ENCODE measurements around the gene OSBPL10. TPM values are rescaled to one million over a fixed set of nuclear protein-coding genes. Genes with fewer than 3 reads are reported as not detected.

OSBPL10 gene
- total RNA-seq, 1 donor from 2014 or later: 45.4 TPM

DNA sequence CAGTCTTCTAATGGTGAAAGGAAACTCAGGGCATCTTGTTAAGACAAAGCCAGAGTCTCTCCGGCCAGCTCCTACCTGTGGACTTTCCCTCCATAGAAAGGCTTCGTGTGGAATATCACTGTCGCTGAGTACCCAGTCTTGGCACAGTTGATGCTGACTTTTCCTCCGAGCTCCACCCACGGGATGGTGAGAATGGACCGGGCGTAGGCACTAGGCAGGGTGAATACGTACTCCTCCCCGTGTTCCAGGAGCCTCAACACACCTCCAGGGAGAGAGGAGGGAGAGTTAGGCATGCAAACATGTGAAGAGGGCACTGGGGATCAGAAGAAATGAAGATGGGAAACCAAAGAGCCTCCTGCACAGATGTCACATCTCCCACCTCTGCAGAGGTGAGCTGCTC is 310.3 kb downstream of the OSBPL10 start:
- Mint-ChIP-seq H3K27me3 (ENCODE audit: low read depth) (no peaks in the 10 kb centered on the region), H3K4me3 (ENCODE audit: unreplicated experiment) (no peak overlapping the region), H3K27ac (ENCODE audit: unreplicated experiment) (no peak overlapping the region), H3K4me1 (ENCODE audit: low read depth) (no peaks in the 10 kb centered on the region), H3K9me3 (ENCODE audit: low read depth) (no peaks in the 10 kb centered on the region), H3K36me3 (ENCODE audit: low read depth) (peaks cover 26% of the 10 kb centered on the region)
- no peak for DNase-seq (ENCODE audit: low spot score)
- TF ChIP-seq, protein P1, sequence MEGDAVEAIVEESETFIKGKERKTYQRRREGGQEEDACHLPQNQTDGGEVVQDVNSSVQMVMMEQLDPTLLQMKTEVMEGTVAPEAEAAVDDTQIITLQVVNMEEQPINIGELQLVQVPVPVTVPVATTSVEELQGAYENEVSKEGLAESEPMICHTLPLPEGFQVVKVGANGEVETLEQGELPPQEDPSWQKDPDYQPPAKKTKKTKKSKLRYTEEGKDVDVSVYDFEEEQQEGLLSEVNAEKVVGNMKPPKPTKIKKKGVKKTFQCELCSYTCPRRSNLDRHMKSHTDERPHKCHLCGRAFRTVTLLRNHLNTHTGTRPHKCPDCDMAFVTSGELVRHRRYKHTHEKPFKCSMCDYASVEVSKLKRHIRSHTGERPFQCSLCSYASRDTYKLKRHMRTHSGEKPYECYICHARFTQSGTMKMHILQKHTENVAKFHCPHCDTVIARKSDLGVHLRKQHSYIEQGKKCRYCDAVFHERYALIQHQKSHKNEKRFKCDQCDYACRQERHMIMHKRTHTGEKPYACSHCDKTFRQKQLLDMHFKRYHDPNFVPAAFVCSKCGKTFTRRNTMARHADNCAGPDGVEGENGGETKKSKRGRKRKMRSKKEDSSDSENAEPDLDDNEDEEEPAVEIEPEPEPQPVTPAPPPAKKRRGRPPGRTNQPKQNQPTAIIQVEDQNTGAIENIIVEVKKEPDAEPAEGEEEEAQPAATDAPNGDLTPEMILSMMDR (IDR thresholded peaks at IDR 0.05): no peak

DNA sequence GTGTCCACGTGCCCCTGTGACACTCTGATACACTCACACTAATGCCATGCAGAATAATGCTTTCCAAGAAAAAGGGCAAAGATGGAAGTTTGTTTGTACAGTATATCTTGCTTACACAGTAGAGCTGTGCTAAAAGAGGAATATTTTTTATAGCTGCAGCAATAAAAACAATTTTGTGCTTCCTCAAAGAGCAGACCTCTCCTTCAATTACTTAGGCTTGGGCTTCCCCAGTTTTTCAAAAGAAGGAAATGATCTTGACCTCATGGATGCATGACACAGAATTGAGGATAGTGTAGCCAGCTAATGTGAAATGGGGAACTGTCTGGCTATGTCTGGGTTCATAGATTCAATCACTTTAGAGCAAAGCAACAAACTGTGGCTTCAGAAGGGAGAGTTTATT is 310.9 kb downstream of the OSBPL10 start:
- no peak overlapping the region for H3K27ac Mint-ChIP-seq (ENCODE audit: unreplicated experiment)
- TF ChIP-seq, protein P1 (IDR thresholded peaks at IDR 0.05): no peak
- no peak overlapping the region for H3K4me3 Mint-ChIP-seq (ENCODE audit: unreplicated experiment)
- H3K36me3 Mint-ChIP-seq (ENCODE audit: low read depth): peaks cover 26% of the 10 kb centered on the region
- H3K9me3 Mint-ChIP-seq (ENCODE audit: low read depth): no peaks in the 10 kb centered on the region
- H3K27me3 Mint-ChIP-seq (ENCODE audit: low read depth): no peaks in the 10 kb centered on the region
- no peaks in the 10 kb centered on the region for H3K4me1 Mint-ChIP-seq (ENCODE audit: low read depth)
- DNase-seq (ENCODE audit: low spot score): no peak

DNA sequence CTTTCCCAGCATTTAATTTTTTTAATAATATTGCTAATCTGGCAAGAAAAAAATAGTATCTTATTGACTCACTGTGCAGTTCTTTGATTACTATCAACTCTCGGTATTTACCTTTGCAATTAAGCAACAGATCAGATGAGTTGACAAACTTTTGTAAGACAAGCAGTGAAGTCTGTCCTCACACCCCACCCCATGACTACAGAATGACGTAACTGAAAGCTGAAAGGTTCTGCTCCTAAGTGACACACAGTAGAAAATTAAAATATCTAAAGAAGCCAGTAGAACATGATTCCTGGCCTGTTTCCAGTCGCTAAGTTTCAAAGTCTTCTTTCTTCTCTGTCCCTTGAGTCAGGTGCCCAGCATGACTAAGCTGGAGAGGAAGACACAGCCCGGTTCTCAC is 312.8 kb downstream of the OSBPL10 start:
- H3K4me1 Mint-ChIP-seq (ENCODE audit: low read depth): no peaks in the 10 kb centered on the region
- peaks cover 25% of the 10 kb centered on the region for H3K36me3 Mint-ChIP-seq (ENCODE audit: low read depth)
- TF ChIP-seq, protein P1 (IDR thresholded peaks at IDR 0.05): no peak
- H3K9me3 Mint-ChIP-seq (ENCODE audit: low read depth): no peaks in the 10 kb centered on the region
- no peak overlapping the region for H3K27ac Mint-ChIP-seq (ENCODE audit: unreplicated experiment)
- no peak for DNase-seq (ENCODE audit: low spot score)
- H3K27me3 Mint-ChIP-seq (ENCODE audit: low read depth): no peaks in the 10 kb centered on the region
- no peak overlapping the region for H3K4me3 Mint-ChIP-seq (ENCODE audit: unreplicated experiment)

DNA sequence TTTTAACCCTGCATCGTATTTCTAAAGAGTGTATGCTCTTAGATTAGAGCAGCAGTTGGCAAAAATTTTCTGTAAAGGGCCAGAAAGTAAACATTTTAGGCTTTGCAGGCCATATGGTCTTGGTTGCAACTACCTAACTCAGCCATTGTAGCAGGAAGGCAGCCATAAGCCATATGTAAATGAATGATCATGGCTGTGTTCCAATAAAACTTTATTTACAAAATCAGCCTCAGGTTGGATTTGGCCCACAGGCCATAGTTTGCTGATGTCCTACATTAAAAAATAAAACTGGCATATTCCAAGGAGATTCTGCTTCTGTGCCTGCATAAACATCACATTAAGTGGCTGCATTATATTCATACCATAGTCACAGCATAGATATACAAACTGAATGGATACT is 313.5 kb downstream of the OSBPL10 start:
- Mint-ChIP-seq H3K27ac (ENCODE audit: unreplicated experiment) (no peak overlapping the region), H3K36me3 (ENCODE audit: low read depth) (peaks cover 20% of the 10 kb centered on the region), H3K27me3 (ENCODE audit: low read depth) (no peaks in the 10 kb centered on the region), H3K4me3 (ENCODE audit: unreplicated experiment) (no peak overlapping the region), H3K9me3 (ENCODE audit: low read depth) (no peaks in the 10 kb centered on the region), H3K4me1 (ENCODE audit: low read depth) (no peaks in the 10 kb centered on the region)
- TF ChIP-seq, protein P1 (IDR thresholded peaks at IDR 0.05): no peak
- no peak for DNase-seq (ENCODE audit: low spot score)

DNA sequence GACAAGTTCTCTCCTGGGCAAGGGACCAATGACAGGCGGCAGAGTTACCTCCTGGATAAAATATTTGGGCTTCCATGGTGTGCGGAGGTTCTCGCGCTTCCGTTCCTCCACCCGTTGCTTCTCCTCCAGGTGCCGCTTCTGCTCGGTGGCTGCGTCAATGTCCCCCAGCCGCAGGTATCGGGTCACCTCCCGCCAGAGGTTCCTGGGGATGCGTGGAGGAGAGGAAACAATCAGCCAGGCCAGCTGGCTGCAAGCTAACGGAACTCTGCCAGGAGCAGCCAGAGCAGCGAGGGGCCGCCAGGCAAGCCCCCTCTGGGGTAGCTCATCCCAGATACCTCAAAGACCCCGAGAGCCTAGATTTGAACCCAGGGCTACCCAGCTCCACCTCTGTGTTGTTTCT is 317.0 kb downstream of the OSBPL10 start:
- Mint-ChIP-seq H3K27ac (ENCODE audit: unreplicated experiment) (no peak overlapping the region), H3K4me1 (ENCODE audit: low read depth) (peaks cover 6% of the 10 kb centered on the region), H3K4me3 (ENCODE audit: unreplicated experiment) (no peak overlapping the region), H3K27me3 (ENCODE audit: low read depth) (no peaks in the 10 kb centered on the region), H3K36me3 (ENCODE audit: low read depth) (peaks cover 24% of the 10 kb centered on the region), H3K9me3 (ENCODE audit: low read depth) (no peaks in the 10 kb centered on the region)
- TF ChIP-seq, protein P1 (IDR thresholded peaks at IDR 0.05): no peak
- no peak for DNase-seq (ENCODE audit: low spot score)
